GM21447 (cell line): Measurements from ENCODE around the gene LMNTD1.
"Not testable (repeated sequence)": the region's sequence is repeated elsewhere in the genome, so short reads cannot be mapped to it uniquely, and the experiment has no call there.

Source experiments
- ATAC-seq: cut with Tn5 transposase; IDR thresholded peaks from one replicate; pipeline ENCODE4 v1.9.1; 2021; ENCODE audit not compliant: unreplicated experiment

Gene LMNTD1

DNA sequence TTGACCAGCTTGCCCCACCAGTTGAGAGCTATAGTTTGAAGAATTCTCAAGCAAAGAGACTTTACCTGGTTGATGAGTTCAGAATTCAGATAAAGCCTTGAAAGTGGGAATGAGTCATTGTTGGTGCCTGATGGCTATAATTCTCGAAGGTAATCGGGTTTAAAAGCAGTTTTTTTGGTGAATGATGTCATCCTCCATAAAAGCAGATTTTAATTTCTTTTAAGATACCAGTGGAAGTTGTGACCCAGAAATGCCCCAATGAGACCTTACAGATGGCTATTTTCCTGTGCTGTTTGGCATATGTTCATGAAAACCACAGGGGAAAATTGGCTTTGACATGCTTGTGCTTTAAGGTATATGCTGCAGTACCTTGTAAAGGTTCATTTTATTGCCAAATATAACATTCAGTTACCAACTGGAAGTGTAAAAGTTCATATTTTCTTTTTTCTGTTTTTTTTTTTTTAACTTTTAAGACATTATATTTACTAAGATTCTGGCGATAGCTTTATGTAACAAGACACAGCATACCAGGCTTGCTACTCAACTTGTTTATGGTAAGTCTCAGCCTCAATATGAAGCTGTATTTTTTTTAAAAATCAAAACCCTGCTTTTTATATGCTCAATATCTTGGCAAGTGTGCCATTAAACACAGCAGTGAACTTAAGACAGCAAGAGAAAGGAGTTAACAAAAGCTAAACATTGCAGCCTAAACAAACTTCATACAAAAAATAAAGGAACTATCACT, 119.3 kb downstream of the LMNTD1 start:
- ATAC-seq: no peak

DNA sequence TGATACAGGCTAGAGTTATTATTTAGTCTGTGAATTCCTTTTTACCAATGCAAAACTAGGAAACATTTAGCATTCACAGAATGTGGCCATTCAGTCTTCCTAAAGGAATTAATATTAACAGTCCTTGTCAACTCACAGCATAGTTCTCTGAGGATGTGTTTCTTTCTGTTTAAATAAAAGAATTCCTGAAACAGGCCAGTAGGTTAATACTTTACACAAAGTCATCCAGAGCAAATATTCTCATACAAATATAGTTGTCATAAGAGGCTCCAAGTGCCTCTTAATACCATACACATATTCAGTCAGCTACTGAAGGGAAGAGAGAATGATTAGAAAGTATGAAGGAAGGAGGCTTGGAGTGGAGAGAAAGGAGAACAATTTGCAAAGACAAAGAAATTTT, 120.1 kb downstream of the LMNTD1 start:
- ATAC-seq: no peak

DNA sequence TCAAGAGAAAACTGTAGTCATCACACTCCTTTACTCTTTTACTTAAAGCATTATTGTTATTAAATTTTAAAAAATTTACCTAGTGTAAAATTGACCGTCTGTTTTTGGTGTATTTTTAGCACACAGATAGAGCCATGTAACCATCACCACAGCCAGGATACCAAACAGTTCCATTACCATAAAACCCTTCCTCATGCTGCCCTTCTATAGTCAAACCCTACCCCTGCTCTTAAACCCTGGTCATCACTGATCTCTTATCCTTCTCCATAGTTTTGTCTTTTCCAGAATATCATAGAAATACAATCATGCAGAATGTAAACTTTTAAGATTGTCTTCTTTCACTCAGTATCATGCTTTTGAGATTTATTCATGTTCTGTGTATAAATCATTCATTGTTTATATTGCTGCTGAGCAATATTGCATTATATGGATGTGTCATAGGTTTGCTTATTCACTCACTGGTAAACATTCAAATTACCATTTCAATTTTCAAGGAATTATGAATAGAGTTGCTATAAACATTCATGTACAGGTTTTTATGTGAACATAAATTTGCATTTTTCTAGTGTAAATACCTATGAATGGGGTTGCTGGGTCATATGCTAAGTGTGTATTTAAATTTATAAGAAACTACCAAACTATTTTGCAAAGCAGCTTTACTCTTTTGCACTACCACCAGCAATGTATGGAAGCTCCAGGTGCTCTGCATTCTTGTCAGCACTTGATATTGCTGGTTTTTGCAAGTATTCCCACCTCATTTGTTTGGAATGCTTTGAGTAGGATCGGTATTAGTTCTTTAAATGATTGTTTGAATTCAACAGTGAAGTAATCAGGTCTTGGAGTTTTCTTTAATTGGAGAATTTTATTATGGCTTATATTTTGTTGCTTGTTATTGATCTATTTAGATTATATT, 125.5 kb downstream of the LMNTD1 start:
- ATAC-seq: no peak

GRCh38 chr12:25426821-25427220, 126.3 kb downstream of the LMNTD1 start:
- ATAC-seq: not testable (repeated sequence)
